HepG2 (cell line): ENCODE results near the gene CST8. TPM values are rescaled to one million over a fixed set of nuclear protein-coding genes. Genes with fewer than 3 reads are reported as not detected.

Experiments used
- BRCA1 ChIP-seq: sonication (generic); formaldehyde crosslinking; IDR thresholded peaks from 2 replicates; pipeline ENCODE4 v1.4.0; 2020; ENCODE audit warnings: missing genetic modification reagents
- DMAP1 ChIP-seq: IDR thresholded peaks from 2 replicates; pipeline ENCODE4 v1.6.1; 2016
- FOXO4 ChIP-seq: sonication (generic); formaldehyde crosslinking; conservative IDR thresholded peaks from 2 replicates; pipeline ENCODE4 v1.8.1; 2023; ENCODE audit warnings: missing genetic modification reagents
- GZF1 ChIP-seq: sonication (generic); formaldehyde crosslinking; IDR thresholded peaks from 2 replicates; pipeline ENCODE4 v1.5.1; 2020; ENCODE audit warnings: mild to moderate bottlenecking, missing genetic modification reagents
- KDM2A ChIP-seq: sonication (generic); formaldehyde crosslinking; IDR thresholded peaks from 2 replicates; pipeline ENCODE4 v1.4.0; 2020; ENCODE audit warnings: low read depth, missing genetic modification reagents, borderline replicate concordance
- MYPOP ChIP-seq: sonication (generic); formaldehyde crosslinking; IDR thresholded peaks from 2 replicates; pipeline ENCODE4 v1.8.1; 2023; ENCODE audit warnings: mild to moderate bottlenecking, moderate library complexity, missing genetic modification reagents
- NKX3-1 ChIP-seq: sonication (generic); formaldehyde crosslinking; IDR thresholded peaks from 2 replicates; pipeline ENCODE4 v1.5.0; 2020; ENCODE audit warnings: missing genetic modification reagents
- PRDM10 ChIP-seq: sonication (generic); formaldehyde crosslinking; IDR thresholded peaks from 2 replicates; pipeline ENCODE4 v1.4.0; 2020; ENCODE audit warnings: low read depth, missing genetic modification reagents
- RAD21 ChIP-seq: fragments of 450-650 bp; formaldehyde crosslinking; IDR thresholded peaks from 2 replicates; pipeline ENCODE4 v1.5.0; 2020; ENCODE audit warnings: mild to moderate bottlenecking
- ZEB1 ChIP-seq: IDR thresholded peaks from 2 replicates; pipeline ENCODE4 v1.6.1; 2012; ENCODE audit warnings: mild to moderate bottlenecking, low read depth, inconsistent platforms; ENCODE audit not compliant: insufficient replicate concordance
- ZFP91 ChIP-seq: sonication (generic); formaldehyde crosslinking; IDR thresholded peaks from 2 replicates; pipeline ENCODE4 v1.9.0; 2022; ENCODE audit warnings: missing genetic modification reagents, mild to moderate bottlenecking, borderline replicate concordance
- ZNF281 ChIP-seq: sonication (generic); formaldehyde crosslinking; IDR thresholded peaks from 2 replicates; pipeline ENCODE4 v1.4.0; 2020; ENCODE audit warnings: missing genetic modification reagents, borderline replicate concordance
- ZNF335 ChIP-seq: sonication (generic); formaldehyde crosslinking; IDR thresholded peaks from 2 replicates; pipeline ENCODE4 v1.4.0; 2020; ENCODE audit warnings: missing genetic modification reagents
- ZNF350 ChIP-seq: sonication (generic); formaldehyde crosslinking; IDR thresholded peaks from 2 replicates; pipeline ENCODE4 v1.4.0; 2020; ENCODE audit warnings: mild to moderate bottlenecking, low read depth, missing genetic modification reagents, borderline replicate concordance
- ZNF468 ChIP-seq: sonication (generic); formaldehyde crosslinking; IDR thresholded peaks from 2 replicates; pipeline ENCODE4 v1.8.0; 2022; ENCODE audit warnings: mild to moderate bottlenecking, moderate library complexity, missing genetic modification reagents
- ZNF841 ChIP-seq: sonication (generic); formaldehyde crosslinking; IDR thresholded peaks from 2 replicates; pipeline ENCODE4 v1.8.1; 2023; ENCODE audit warnings: missing genetic modification reagents, borderline replicate concordance
- ZSCAN20 ChIP-seq: sonication (generic); formaldehyde crosslinking; IDR thresholded peaks from 2 replicates; pipeline ENCODE4 v1.4.0; 2020; ENCODE audit warnings: missing genetic modification reagents, mild to moderate bottlenecking, borderline replicate concordance
- polyA plus RNA-seq, 8 experiments: library from polyadenylated mRNA; depleted of rRNA in 3 of 8; stranded (reverse) in 7 of 8; unstranded in 1 of 8; fragments of >200 nt; fragmentation: Illumina TruSeq in 4 of 8; extraction: Trizol in 4 of 8; gene quantifications; 2 replicates each; pipeline versions ENCODE4 v1.2.1 to v1.2.3, GENCODE V29; 2011 to 2016; ENCODE audit warnings: low read depth in 4 of 8, missing spikeins in 1 of 8, mixed read lengths in 1 of 8; ENCODE audit not compliant: insufficient read depth in 1 of 8
- total RNA-seq, 5 experiments: library from RNA; depleted of rRNA; stranded (reverse); fragments of >200 nt; fragmentation: Illumina TruSeq; extraction: Trizol; gene quantifications; 2 replicates each; pipeline ENCODE4 v1.2.3, GENCODE V29; 2016; ENCODE audit warnings: low read depth in 1 of 5
- TF ChIP-seq, protein P1 (sequence below): sonication (generic); formaldehyde crosslinking; IDR thresholded peaks from 2 replicates; pipeline ENCODE4 v1.4.0; 2020; ENCODE audit warnings: missing genetic modification reagents

CST8 gene
- total and polyA plus RNA-seq, 2 of the 13 experiments (the other 11 are each of a cell fraction or from before 2014, with no cell fraction given): not detected

DNA sequence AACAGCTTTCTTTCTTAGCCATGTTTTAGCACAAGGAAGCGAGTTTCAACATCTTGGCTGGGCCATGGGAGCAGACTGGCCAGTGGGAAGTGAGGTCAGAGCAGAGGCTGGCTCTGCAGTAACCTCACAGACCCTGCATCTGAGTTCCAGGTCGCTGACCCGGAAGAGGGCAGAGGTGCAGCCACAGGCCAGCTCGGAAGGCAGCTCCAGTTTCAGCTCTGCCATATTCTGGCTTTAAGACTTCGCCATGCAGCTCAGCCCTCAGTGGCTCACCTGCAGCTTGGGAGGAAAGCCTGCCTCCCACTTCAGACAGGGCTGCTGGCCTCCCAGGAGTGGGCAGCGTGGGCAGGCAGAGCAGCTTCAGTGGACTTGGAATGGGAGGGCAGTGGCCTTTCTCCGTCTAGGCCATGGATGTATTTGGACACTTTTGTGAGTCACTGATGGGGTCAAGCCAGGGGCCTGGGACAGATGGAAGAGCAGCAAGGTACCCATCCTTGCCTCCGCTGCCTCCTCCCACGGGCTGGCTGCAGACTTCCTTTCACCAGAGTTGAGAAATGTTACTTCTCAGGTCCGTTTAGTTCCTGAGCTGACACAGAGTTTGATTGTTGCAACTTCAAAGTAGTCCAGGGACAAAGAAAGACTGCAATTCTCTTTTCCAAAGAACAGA, 18.5 kb downstream of the CST8 start (continued):
- TF ChIP-seq ZEB1 (no peak), ZNF281 (CRISPR knock-in tag) (no peak), RAD21 (CRISPR knock-in tag) (no peak), PRDM10 (CRISPR knock-in tag) (no peak), ZNF468 (CRISPR knock-in tag) (no peak), ZNF335 (no peak), FOXO4 (no peak), MYPOP (CRISPR knock-in tag) (no peak), GZF1 (no peak), NKX3-1 (CRISPR knock-in tag) (no peak), BRCA1 (CRISPR knock-in tag) (no peak), ZSCAN20 (CRISPR knock-in tag) (no peak), ZFP91 (CRISPR knock-in tag) (no peak), ZNF350 (CRISPR knock-in tag) (no peak), KDM2A (CRISPR knock-in tag) (peak; percentile 51; the same call in 1 of the 2 replicates), DMAP1 (CRISPR knock-in tag) (no peak), ZNF841 (no peak)
- TF ChIP-seq, protein P1, sequence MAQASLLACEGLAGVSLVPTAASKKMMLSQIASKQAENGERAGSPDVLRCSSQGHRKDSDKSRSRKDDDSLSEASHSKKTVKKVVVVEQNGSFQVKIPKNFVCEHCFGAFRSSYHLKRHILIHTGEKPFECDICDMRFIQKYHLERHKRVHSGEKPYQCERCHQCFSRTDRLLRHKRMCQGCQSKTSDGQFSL (CRISPR knock-in tag): no peak
